ENCODE data around the gene TM4SF18. TPM values are rescaled to one million over a fixed set of nuclear protein-coding genes. Genes with fewer than 3 reads are reported as not detected.

TM4SF18 gene
- total RNA-seq, 1 donor from 2014 or later: 6.5 TPM

DNA sequence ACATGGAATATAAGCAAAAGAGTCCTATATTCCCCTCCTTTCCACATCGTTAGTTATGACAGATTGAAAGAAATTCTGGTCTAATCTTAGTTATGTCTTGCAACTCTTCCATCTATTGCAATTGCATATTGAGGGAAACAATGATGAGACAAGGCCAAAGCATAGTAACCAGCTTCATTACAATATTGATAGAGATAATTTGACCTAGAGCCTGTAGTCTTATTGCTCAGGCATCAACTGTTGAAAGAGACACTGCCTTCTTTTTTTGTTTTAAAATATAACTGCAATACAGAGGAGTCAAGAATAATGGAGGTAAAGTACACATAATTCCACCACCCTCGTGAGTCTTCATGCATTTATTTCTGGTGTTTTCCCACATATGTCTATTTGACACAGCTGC is 2.0 kb downstream of the TM4SF18 start:
- no peaks in the 10 kb centered on the region for H3K9me3 ChIP-seq
- H3K4me3 ChIP-seq: no peak overlapping the region
- DNase-seq: no peak
- H3K4me1 ChIP-seq: peaks cover 8% of the 10 kb centered on the region
- intact Hi-C loops (cut with DNase I): no loop called here
- H3K36me3 ChIP-seq: no peaks in the 10 kb centered on the region
- no peaks in the 10 kb centered on the region for H3K27me3 ChIP-seq (ENCODE audit: low read depth)
- no peak overlapping the region for H3K27ac ChIP-seq
- ATAC-seq: no peak
- TF ChIP-seq, protein P1, sequence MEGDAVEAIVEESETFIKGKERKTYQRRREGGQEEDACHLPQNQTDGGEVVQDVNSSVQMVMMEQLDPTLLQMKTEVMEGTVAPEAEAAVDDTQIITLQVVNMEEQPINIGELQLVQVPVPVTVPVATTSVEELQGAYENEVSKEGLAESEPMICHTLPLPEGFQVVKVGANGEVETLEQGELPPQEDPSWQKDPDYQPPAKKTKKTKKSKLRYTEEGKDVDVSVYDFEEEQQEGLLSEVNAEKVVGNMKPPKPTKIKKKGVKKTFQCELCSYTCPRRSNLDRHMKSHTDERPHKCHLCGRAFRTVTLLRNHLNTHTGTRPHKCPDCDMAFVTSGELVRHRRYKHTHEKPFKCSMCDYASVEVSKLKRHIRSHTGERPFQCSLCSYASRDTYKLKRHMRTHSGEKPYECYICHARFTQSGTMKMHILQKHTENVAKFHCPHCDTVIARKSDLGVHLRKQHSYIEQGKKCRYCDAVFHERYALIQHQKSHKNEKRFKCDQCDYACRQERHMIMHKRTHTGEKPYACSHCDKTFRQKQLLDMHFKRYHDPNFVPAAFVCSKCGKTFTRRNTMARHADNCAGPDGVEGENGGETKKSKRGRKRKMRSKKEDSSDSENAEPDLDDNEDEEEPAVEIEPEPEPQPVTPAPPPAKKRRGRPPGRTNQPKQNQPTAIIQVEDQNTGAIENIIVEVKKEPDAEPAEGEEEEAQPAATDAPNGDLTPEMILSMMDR (IDR thresholded peaks at IDR 0.05): no peak

DNA sequence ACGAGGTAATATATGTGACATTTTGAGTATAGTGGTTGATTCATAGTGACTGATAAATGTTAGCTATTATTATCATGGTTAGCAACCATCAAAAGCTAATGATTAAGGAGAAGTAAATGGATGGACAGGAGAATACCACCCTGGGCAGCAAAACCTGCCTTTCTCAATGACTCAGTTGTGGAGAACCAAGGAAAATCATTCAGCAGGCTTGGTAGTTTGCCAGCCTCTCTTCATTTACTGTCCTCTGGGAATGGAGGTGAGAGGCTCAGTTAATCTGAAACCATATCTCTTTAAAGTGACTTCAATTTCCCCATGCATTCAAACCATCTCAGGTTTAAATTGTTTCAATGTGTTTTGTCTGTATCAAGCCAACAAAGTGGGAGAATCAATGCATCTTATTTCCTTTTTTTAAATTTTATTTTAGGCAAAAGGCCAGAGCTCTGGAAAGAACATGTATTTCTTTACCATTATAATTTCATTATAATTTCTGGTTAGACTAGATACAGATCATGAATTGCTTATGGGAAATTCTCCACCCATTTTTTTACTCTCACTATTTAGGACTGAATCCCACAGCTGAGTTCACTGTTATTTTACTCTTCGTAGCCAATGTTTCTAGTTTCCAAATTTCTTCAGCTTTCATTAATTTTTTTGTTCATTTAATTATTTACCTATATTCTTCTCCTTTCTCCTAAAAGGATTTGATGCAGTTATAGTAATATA is 2.7 kb downstream of the TM4SF18 start:
- no peak overlapping the region for H3K27ac ChIP-seq
- TF ChIP-seq, protein P1 (IDR thresholded peaks at IDR 0.05): no peak
- peaks cover 8% of the 10 kb centered on the region for H3K4me1 ChIP-seq
- H3K27me3 ChIP-seq (ENCODE audit: low read depth): no peaks in the 10 kb centered on the region
- intact Hi-C loops (cut with DNase I): no loop called here
- H3K36me3 ChIP-seq: no peaks in the 10 kb centered on the region
- DNase-seq (no peak), ATAC-seq (no peak)
- H3K9me3 ChIP-seq: no peaks in the 10 kb centered on the region
- H3K4me3 ChIP-seq: no peak overlapping the region

DNA sequence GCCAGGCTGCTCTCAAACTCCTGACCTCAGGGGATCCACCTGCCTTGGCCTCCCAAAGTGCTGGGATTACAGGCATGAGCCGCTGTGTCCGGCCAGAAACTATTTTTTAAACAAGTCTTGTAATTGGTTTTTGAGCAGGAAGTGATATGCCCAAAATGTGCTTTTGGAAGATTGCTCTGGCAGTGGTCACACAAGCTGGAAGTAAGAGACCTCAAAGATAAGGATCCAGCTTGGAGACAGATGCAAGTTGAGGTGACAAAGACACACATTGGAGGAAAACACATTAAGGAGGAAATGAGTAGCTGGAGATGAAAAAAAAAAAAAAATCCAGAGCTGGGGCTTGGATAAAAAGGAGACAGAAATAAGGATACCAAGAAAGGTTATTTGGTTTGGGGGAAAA is 6.3 kb downstream of the TM4SF18 start:
- DNase-seq (no peak), ATAC-seq (no peak)
- Histone ChIP-seq H3K9me3 (no peaks in the 10 kb centered on the region), H3K4me3 (no peak overlapping the region), H3K27ac (no peak overlapping the region), H3K27me3 (ENCODE audit: low read depth) (no peaks in the 10 kb centered on the region), H3K36me3 (no peaks in the 10 kb centered on the region), H3K4me1 (peaks cover 4% of the 10 kb centered on the region)
- intact Hi-C loops (cut with DNase I): no loop called here
- TF ChIP-seq, protein P1 (IDR thresholded peaks at IDR 0.05): no peak

DNA sequence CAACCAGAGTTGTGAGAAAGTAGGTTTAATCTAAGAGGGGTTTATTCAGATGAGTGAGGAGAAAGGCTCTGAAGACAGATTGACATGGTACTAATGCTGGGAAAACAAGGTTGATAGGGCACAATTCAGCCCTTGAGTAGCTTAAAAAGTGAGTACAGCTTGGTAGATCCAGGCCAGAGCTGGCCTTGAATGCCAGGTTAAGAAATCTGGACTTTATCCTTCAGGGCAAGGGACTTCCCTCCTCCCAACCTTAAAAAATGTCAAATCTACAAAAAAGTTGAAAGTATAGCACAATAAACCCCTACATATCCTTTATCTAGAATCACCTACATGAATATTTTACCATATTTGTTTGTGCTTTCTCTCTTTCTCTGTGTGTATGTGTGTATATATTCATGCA is 7.9 kb downstream of the TM4SF18 start:
- DNase-seq: no peak
- H3K4me1 ChIP-seq: no peaks in the 10 kb centered on the region
- H3K4me3 ChIP-seq: no peak overlapping the region
- no peak overlapping the region for H3K27ac ChIP-seq
- H3K36me3 ChIP-seq: no peaks in the 10 kb centered on the region
- no peak for ATAC-seq
- TF ChIP-seq, protein P1 (IDR thresholded peaks at IDR 0.05): no peak
- no peaks in the 10 kb centered on the region for H3K27me3 ChIP-seq (ENCODE audit: low read depth)
- intact Hi-C loops (cut with DNase I): no loop called here
- H3K9me3 ChIP-seq: no peaks in the 10 kb centered on the region

DNA sequence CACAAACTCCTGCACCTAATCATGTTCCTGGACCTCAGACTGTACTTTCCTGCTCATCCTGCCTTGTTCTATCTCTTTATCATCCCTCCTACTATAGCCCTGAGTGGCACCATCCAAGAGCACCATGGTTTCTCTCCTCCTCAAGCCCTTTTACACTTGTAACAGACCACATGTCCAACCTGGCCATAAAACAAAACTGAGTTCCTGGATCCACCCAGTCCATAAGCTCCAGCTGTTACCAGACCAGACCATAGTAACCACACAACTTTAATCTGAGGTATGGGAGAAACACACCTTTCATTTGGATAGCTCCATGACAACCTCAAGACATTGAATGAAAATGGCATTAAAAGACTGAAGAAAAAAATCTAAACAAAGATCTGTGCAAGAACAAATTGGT is 9.1 kb downstream of the TM4SF18 start:
- ATAC-seq: no peak
- Histone ChIP-seq H3K4me1 (no peaks in the 10 kb centered on the region), H3K9me3 (no peaks in the 10 kb centered on the region), H3K27me3 (ENCODE audit: low read depth) (no peaks in the 10 kb centered on the region), H3K36me3 (no peaks in the 10 kb centered on the region), H3K4me3 (no peak overlapping the region), H3K27ac (no peak overlapping the region)
- TF ChIP-seq, protein P1 (IDR thresholded peaks at IDR 0.05): no peak
- intact Hi-C loops (cut with DNase I): no loop called here
- DNase-seq: no peak
